NCI-H1930 (cell line): ENCODE data around the gene RUSF1.
A peak's percentile ranks its signal among the peaks of the same experiment; 100 is the strongest.
"Not testable (repeated sequence)": the region's sequence is repeated elsewhere in the genome, so short reads cannot be mapped to it uniquely, and the experiment has no call there.

Experiments used
- DNase-seq, 2 experiments: peaks; one replicate each; lab custom pipeline; 2025; lab: John Stamatoyannopoulos, UW

Gene RUSF1

GRCh38 chr16:31517800-31518402, 9.7 kb upstream of the RUSF1 start:
- DNase-seq, result no peak

GRCh38 chr16:31513884-31514283, 5.7 kb upstream of the RUSF1 start:
- no peak for DNase-seq

DNA sequence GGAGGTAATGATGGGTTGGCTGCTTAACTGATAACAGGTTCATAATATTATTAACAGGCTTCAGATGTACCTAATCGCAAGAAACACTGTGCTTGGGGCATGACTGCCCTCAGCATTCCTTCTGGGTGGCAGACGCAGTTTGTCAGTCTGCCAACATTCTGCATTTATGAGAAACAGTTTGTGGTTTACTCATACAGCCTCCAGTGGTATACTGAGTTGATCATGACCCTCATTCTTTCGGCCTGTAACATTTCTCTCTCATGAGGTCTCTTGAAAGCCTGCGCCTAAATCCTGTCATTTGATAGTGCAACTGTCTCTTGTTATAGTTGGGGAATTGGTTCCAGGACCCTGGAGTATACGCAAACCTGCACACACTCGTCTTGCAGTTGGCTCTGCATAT, 4.9 kb upstream of the RUSF1 start:
- DNase-seq, result no peak

GRCh38 chr16:31508706-31509195, 560 bp upstream of the RUSF1 start:
- no peak for DNase-seq

DNA sequence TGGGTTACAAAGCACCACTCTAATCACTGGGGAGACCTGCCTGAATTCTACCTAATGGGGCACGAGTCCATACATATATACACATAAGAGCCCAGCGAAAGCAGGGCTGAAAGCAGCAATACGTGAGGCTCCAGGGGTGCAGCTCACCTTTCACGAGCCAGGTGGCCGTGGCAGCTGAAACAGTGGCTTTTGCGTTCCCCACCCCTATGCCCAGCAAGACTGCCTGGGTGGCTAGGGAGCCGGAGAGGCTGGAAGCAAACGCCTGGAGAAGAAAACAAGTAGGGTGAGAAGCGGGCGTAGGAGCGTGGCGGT, 618 bp downstream of the RUSF1 start:
- no peak for DNase-seq

DNA sequence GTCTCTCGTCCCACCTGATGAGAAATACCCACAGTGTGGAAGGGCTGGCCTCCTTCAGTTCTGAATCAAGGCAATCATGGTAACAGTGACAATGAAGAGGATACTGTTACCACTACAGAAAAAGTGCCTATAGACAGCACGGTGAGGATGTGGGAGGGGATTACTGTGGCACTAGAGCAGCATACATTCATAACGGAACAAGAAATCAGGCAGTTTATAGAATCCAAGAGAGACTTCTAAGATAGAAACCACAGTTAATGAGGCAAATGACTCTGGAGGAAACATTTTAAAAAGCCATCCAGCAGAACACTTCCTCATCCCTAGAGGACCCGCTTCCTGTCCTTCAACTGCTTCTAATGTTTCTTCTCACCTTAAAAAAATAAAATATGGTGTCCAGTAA, 2.7 kb downstream of the RUSF1 start:
- no peak for DNase-seq

DNA sequence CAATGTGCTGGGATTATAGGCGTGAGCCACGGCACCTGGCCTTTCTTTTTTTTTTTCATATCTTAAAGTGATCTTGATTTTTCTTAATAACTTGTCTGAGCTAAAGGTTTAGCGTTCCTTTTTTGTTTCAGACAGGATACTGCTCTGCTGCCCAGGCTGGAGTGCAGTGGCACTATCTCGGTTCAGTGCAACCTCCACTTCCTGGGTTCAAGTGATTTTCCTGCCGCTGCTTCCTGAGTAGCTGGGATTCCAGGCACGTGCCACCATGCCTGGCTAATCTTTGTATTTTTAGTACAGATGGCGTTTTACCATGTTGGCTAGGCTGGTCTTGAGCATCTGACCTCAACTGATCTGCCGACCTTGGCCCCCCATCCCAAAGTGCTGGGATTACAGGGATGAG, 4.0 kb downstream of the RUSF1 start:
- no peak for DNase-seq

GRCh38 chr16:31503555-31503954, 4.6 kb downstream of the RUSF1 start:
- DNase-seq, result not testable (repeated sequence)

DNA sequence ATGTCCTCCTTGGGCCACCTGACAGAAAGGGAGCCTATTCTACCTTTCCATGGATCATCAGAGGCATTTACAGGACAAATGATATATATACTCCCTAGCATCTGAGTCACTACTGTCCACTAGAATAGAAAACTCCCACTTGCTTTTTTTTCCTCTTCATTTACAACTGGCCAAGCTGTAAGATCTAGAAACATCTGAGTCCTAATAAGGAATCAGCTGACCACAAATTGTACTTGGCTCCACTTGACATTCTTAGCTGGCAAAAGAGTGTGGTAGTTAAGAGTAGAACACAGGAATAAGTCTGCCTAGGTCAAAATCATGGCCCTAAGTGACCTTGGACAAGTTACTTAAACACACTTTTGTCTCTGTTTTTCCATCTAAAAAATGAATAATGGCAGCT, 5.2 kb downstream of the RUSF1 start:
- no peak for DNase-seq

- no peak for DNase-seq
These were observed 6.2 kb downstream of the RUSF1 start for GRCh38 chr16:31501966-31502348.

DNA sequence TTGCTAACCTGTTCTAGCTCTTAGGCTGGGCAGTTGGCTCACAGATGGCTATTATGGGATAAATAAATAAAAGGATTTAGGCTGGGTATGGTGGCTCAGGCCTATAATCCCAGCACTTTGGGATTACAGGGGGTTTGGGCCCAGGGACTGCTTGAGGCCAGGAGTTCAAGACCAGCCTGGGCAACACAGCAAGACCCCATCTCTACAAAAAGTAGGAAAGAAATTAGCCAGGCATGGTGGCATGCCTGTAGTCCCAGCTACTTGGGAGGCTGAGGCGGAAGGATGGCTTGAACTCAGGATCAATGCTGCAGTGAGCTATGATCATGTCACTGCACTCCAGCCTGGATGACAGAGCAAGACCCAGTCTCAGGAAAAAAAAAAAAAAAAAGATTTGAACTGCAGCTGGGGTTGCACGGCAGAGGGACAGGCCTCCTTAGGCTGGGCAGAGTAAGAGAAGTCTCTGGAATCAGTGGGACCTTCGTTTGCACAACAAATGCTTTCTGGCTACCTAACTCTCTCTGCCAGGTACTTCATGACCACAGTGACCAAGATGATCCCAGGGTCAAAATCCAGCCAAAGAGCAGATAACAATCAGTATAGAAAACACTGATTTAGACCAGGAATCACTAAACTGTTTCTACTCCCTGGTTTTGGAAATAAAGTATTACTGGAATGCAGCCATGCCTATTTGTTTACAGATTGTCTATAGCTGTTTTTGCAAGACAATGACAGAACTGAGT, 6.8 kb downstream of the RUSF1 start:
- no peak for DNase-seq

GRCh38 chr16:31499928-31500327, 8.3 kb downstream of the RUSF1 start:
- no peak for DNase-seq

DNA sequence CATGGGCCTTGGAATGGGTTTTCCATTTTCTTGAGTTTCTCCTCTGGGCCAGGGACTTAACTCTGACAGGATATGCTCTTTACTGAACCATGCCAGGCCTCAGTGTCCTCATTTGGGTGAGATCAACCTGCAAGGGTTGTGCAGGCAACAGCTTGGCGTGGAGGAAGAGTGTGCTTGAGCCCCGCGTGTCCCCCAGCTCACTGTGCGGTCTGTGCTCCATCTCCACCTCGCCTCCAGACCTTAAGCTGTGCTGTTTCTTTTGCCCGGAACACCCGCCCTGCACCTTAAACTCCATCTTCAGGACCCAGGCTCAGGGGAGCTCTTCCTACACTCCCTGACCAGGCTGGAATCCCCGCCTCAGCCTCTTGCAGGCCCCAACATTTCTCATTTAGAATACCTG, 9.7 kb downstream of the RUSF1 start:
- DNase-seq, result no peak

- no peak for DNase-seq
These were observed 11.5 kb downstream of the RUSF1 start for GRCh38 chr16:31496670-31497069.

DNA sequence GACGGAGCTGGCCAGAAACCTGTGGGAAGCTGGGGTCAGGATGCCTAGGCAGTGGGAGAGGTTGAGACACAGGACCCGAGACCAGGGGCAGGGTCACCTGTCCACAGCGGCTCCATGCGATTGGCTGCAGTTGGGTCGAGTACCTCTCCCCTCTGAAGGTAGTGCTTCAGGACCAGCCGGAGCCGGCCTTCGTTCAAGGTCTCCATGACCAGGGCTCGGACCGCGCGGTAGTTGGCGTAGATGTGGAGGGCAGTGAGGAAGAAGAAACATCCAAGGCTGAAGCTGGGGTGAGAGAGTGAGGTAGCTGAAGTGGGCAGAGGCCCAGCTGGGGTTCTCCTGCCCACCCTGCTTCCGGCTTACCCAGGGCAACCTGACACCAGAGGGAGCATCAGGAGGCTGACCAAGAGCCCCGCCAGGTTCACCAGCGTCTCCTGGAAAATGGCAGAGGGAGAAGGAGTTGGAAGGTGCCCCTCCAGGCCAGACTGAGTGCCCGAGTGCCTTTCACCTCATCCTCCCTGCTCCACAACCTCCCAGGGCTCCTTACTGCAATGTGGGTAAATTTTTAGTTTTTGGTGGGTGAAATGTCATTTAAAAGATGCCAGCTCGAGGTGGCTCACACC, 14.6 kb downstream of the RUSF1 start:
- DNase-seq, result no peak

DNA sequence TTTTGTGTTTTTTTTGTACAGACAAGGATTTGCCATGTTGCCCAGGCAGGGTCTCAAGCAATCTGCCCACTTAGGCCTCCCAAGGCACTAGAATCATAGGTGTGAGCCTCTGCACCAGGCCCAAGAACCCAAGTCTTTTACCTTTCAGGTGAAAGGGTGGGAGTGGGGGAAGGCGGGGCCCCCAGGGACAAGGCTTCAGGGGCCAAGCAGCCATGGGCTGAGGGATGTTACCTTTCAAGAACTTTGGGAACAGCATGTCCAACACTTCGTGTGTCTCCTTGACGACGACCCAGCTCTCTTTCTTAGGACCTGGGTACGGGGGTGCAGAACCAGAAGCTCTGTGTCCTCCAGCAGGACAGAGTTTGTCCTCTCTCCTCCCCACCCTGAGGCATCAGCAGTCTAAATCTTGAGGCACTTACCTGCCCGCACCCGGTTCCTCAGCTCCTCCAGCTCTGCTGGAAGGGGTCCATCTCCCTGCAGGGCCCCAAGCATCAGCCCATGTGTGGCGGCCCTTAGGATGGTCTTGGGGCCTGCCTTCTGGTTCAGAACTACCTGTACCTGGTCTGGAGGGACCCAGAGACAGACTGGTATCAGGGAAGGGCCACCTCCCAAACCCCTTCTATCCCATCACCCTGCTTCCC, 16.3 kb downstream of the RUSF1 start:
- DNase-seq, result no peak

DNA sequence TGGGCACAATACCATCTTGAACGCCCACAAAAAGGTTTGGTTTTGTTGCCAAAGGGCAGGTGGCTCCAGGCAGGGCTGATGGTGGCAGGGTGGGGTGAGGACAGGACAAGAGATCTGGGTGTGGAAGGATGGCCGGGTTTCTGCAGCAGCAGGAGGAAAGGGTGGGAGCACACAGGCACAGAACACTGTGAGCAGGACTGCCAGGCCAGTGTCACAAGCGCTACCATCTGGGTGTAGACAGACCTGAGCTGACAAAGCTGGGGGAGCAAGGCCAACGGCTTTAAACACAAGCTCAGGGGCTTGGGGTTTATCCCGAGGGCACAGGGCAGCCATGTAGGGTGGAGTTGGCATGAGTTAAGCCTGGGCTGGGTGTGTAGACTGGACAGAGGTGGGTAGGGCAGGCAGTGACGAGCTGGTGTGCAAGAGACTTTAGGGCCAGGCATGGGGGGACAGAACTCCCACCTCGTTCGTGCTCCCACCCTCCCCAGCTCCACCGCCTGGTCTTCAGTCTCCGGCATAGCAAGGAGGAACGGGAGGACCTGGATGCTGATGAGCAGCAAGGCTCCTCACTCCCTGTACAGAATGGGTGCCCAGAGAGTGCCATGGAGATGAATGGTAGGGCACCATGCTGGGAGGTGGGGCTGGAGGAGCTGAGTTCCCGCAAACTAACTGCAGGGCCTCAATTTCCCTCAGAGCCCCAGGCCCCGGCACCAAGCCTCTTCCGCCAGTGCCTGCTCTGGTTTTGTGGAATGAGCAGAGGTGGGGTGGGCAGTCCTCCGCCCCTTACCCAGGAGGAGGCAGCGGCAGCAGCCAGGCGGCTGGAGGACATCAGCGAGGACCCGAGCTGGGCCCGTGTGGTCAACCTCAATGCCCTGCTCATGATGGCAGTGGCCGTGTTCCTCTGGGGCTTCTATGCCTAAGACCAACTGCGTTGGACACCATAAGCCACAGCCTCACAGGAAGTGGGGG, 18.3 kb downstream of the RUSF1 start:
- DNase-seq, result no peak

GRCh38 chr16:31489298-31489564, 19.0 kb downstream of the RUSF1 start:
- DNase-seq, result no peak

GRCh38 chr16:31488468-31489297, 19.5 kb downstream of the RUSF1 start:
- DNase-seq, result no peak

DNA sequence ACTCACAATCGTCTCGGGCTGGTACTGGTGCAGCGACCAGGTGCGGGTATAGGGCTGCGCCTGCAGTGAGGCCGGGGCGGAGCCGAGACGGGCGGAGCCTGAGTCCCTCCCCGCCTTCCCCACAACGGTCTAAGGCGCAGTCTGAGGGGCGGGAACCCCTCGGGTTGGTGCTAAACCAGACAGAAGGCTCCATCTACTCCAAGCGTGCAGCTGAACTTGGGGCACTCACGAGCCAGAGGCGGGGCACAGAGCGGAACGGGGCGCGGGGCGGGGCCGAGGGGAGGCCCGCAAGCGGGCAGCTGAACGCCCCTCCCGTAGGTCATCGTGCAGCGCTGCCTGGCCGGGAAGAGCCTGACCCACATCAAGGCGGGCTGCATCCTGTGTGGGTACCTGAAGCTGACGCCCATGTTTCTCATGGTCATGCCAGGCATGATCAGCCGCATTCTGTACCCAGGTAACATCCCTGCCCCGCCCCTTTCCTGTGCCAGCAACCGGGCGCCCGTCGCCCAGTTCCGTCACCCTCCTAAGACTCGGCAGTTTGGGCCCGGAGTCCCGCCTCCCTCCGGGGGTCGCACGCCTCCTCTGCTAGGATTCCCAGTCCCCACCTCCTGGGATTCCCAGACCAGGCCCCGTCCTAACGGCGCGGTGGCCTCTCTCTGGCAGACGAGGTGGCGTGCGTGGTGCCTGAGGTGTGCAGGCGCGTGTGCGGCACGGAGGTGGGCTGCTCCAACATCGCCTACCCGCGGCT, 20.3 kb downstream of the RUSF1 start:
- peak; percentile 48 to 59 for DNase-seq
